NOMO-1 treated with DMSO at 0.1 percent for 48 hours (cell line): ENCODE measurements around the gene ITGA1.
"Not testable (repeated sequence)": the region's sequence is repeated elsewhere in the genome, so short reads cannot be mapped to it uniquely, and the experiment has no call there.

Experiments
- DNase-seq: peaks from one replicate; lab custom pipeline; 2025; ENCODE audit not compliant: unreplicated experiment; lab: John Stamatoyannopoulos, UW

ITGA1 gene

DNA sequence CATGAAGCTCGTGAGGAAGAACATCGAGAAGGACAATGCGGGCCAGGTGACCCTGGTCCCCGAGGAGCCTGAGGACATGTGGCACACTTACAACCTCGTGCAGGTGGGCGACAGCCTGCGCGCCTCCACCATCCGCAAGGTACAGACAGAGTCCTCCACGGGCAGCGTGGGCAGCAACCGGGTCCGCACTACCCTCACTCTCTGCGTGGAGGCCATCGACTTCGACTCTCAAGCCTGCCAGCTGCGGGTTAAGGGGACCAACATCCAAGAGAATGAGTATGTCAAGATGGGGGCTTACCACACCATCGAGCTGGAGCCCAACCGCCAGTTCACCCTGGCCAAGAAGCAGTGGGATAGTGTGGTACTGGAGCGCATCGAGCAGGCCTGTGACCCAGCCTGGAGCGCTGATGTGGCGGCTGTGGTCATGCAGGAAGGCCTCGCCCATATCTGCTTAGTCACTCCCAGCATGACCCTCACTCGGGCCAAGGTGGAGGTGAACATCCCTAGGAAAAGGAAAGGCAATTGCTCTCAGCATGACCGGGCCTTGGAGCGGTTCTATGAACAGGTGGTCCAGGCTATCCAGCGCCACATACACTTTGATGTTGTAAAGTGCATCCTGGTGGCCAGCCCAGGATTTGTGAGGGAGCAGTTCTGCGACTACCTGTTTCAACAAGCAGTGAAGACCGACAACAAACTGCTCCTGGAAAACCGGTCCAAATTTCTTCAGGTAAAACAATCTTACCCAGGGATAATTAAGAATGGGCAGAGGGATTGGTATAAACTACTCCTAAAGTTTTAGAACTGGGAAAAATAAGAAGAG lies 12.9 kb downstream of the ITGA1 start:
- DNase-seq: peak; percentile 24

DNA sequence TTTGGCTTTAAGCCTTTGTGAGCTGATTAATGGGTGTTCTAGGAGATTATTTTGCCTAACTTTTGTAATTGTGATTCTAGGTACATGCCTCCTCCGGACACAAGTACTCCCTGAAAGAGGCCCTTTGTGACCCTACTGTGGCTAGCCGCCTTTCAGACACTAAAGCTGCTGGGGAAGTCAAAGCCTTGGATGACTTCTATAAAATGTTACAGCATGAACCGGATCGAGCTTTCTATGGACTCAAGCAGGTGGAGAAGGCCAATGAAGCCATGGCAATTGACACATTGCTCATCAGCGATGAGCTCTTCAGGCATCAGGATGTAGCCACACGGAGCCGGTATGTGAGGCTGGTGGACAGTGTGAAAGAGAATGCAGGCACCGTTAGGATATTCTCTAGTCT lies 13.6 kb downstream of the ITGA1 start:
- DNase-seq: peak; percentile 23

DNA sequence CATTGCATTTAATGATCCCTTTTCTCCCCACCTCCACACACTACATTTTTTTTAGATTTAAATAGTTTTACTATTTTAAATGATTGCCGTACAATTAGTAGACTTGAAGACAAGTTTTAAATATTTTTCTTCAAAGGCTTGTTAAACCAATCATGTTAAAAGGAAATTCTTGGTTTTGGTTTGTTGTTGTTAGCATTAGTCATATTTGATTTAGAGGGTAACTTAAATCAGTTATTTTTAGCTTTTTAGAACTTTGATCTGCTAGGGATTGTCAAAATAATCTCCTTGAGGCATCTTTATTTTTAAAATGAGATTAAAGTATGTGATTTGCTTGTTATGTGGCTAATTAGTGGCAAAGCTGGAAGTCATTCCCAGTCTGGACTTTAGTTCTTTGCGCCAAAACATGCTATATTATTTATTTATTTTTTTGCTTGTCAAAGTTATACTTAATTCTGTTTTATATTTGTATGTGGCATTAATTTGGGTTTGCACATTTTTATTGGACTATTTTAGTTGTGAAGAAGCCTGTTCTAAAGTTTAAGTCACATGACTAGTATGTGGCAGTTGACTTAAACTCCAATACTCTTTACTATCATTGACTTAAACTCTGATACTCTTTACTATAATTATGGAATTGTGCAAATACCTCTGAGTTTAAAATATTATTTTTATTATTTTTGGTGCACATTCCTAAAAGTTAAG lies 14.7 kb downstream of the ITGA1 start:
- DNase-seq: no peak

DNA sequence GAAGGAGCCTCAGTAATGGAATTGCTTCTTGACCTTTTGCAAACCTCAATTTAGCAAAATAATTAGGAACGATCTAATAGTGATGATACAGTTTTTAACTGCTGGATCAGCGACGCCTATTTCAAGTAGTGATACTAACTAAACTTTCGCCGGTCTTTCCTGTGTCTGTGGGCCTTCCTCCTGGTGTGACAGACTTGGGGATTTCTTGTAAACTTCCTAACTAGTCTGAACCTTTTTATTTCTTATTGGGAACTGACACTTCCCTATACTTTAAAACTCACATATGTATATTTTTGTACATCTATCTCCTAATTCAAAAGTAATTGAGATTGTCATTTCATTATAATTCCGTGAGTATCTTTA lies 15.2 kb downstream of the ITGA1 start:
- DNase-seq: no peak

DNA sequence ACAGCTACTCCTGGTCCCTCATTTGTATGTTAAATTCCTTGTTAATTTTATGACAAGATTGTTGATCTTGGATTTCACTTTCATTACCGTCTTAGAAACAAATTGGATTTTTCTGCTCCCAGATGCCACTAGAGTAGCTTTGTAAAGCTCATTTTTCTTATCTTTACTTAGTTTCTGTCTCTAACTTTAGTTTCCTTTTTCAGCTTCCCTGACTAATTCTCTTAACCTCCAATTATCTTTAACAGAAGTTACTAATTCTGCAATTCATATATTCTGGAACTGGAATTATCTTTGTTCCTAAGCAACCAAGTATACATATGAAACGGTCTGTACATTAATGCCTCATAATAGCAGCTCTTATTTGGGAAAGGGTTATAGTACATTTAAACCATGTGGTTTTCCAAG lies 16.7 kb downstream of the ITGA1 start:
- DNase-seq: peak; percentile 60

DNA sequence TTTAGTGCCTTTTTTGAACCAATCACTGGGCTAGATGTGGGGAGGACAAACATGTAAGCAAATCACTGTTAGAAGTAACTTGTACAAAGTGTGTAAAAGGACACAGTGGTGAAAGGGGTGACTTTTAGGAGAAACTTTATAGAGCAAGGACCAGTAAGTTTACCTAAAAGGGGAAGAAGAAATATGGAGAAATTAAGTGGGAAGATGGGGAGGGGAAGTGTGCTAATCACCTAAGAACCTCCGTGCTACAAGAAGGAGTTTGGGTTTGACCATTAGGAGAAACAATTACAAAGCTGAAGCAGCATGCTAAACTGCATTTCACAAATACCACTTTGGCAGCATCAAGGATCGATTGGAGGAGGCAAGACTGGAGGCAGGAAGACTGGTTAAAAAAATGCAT lies 17.3 kb downstream of the ITGA1 start:
- peak; percentile 17 for DNase-seq

DNA sequence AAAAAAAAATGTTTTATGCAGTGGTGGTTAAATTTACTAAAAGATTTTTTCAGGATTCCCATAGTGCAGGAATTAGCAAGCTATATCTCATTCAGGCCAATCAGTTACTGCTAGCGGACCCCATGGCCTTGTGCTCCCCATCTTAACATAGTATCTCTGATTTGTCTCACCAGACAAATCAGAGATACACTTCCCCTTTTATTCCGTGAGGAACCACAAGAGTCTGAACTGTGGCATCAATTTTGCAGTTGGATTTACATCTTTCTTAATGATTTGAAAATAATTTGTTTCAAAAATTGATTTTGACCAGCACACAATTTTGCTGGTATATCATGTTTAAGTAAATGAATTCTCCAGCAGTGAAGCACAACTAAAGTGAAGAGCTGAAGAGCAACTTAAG lies 17.9 kb downstream of the ITGA1 start:
- peak; percentile 42 for DNase-seq

DNA sequence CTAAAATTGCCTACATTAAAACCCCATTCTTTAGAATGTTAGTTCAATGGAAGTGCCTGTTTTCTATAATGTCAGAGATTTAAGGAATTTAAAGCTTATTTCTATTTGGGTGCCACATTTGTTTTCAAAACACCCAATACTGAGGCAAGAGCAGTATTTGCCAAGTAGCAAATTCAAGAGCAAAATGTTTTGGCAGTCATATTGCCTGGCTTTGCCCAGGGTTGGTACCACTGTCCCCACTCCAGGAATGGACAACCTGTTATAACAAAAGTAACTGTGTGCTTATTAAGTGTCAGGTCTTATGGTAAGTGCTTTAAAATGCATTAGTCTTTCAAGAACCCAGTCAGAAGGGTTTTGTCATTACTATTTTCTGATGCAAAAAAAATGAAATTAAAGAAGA lies 19.3 kb downstream of the ITGA1 start:
- no peak for DNase-seq

DNA sequence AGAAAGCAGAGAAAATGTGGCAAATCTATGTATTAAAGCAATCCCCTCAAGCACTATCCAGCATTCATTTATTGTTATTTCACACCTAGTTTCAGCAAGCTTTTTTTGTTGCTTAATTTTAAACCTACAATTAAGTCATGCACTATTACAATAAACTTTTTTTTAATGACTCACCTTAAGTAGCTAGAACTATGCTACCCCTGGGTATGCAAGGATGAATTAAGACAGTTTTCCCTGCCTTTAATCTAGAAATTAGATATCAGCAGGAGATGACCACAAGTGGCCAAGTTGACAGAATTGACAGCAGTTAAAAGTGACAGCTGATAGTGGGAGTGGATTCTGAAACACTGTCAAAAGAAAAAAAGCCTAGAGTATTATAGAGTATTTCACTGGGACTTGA lies 20.0 kb downstream of the ITGA1 start:
- no peak for DNase-seq

DNA sequence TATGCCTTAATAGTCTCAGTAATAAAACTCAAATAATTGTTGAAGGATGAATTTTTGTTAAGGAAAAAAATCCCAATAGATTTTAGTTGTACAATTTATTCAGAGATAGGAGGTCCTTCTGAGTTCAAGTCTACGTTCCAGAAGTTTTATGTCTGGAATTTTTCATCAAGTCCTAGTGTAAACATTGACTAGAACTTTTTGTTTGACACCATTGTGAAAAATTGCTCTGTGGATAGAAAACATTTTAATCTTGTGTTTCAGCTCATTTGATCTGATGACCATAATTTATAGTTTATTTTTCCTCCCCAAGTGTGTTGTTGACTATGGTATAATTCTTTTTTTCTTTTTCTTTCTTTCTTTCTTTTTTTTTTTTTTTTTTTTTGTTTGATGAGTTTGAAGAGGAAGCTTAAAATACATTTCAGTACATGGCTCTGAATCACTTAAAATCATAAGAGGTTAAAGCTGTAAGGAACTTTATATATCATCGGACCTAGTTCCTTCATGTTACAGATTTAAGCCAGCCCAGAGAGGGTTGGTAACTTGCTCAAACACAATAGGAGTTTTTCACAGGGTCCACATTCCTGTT lies 20.7 kb downstream of the ITGA1 start:
- no peak for DNase-seq

DNA sequence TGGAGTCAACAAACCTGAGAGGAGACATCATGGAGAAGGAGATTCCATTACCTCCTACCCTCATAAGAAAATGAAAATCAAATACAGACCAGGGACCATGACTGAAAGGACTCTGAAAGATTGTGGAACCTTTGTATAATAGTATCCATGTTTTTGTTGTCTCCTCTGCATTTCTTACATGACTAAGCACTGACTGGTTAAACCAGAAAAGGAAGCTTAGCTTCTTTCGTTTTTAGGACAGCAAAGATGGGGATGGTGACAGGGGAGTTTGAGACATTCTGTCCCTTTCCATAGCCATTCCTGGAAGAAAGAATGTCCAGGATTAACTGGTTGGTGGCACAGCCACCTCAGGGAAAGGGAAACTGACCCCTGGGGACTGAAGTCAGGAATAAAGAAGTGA lies 22.2 kb downstream of the ITGA1 start:
- DNase-seq: peak; percentile 50

DNA sequence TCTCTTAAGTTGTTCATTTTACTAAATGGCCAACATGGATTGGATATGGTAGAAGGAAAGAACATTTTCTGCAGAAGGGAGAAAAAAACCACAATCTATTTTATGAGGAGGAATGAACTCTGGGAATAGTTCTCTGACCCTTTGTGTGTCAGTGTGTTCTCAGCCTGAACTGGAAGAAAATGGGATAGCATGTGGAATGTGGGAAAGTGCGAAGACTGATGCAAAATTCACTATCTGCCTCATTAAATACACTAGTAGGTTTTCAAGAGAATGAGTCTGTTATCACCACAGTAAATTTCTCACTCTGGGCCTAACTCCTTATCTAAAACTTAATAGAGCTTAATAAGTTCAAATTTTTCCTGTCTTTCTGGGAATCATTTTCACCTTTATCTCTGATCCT lies 22.7 kb downstream of the ITGA1 start:
- DNase-seq: no peak

DNA sequence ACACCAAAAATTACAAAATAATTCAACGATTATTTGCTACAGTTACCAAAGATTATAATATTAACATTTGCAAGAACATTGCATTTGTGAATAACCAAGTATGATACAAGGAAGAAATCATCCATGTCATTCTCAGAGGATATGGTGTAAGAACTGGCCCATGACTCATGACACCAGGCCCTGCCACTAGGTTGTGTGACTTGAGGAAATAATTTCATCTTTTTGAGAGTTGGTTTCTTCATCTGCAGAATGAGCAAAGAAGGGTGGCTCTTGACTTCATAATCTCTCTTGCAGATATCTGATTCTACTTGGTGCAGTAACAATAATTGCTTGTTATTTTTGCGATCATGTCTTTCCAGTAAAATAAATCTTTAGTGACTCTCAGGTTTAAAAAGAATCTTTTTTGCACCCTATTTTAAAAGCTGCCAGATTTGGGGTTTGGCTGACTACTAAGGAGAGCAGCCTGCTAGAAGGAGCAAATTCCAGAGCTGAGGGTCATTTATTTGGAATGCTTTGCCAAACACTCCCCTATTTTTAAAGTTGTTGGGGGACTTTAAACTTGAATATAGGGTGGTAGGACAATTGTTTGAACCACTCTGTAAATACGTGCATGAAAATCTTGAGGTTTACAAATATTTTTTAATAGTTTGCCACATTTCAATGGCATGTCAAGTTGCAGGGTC lies 23.5 kb downstream of the ITGA1 start:
- peak; percentile 91 for DNase-seq

DNA sequence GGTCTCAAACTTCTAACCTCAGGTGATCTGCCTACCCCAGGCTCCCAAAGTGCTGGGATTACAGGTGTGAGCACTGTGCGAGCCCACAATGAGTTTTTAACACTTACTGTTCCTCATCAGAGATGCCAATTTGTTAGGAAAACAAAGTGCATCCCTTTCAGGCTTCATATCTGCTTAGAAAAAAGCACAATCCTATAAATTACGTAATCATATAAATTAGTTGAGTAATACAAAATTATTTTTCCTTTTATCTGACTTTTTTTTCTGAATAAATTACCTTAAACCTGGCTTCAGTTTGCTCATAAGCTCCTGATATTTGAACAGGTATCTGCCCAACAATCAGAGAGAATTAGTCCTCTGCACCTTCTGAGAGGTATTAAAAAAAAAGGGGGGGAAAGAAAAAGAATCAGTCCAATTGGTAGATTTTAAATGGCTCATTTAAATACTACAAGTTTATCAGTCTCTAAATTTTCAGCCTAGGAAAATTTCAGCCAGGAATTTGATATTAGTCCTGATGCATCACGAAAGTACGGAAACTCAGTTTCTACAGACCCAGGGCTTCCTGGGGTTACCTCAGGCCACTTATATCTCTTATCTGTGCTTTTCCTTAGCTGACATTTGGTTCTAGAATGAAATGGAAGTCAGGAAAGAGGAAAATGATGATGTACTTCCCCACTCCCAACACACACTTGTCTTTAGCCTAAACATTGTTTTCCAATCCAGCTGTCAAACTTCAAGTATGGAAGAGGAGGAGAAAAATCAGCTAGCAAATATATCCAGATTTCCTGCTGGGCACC lies 26.8 kb downstream of the ITGA1 start:
- DNase-seq: no peak

DNA sequence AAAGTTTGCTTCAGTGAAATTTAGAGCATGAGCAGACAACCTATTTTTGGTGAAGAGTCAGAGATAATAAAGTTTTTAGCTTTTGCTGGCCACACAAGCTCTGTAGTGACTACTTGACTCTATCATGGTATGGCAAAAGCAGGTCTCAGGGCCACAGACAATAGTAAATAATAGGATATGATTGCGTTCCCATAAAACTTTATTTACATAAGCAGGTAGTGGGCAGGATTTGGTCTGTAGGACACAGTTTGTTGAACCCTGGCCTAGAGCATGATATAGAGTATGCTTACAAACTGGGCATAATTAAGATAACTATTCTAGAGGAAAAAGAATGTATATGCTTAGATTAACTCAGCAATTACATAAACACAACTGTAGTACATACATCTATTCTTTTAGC lies 30.1 kb downstream of the ITGA1 start:
- DNase-seq: no peak

DNA sequence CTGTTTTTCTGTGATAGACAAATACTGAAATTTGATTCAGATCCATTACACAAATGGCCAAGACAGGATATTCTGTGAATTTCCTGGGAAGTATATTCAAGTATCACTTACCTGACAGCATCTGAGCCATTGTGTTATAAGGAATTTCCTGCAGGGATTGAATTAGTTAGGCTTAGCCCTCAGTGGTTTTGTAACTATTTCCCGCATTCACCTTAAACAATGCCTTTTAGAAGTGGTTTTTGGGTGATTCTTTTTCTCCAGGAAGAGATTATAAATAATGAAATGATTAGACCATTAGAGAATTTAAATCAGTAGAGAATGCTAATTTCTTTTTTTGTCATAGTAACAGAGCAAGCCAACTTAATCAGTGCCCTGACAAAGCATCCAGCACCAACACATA lies 30.6 kb downstream of the ITGA1 start:
- no peak for DNase-seq

DNA sequence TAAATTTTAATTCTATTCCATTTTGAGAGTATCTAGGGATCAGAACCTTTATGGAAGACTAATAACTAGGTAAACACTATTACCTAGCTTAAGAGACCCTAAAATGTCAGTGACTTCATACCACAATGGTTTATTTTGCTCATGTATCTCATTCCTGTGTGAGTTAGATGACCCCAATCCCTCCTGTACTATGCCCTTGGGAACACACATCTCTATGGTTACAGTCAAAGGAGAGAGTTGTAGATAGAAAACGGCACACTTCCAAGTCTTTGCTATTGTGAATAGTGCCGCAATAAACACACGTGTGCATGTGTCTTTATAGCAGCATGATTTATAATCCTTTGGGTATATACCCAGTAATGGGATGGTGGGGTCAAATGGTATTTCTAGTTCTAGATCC lies 31.1 kb downstream of the ITGA1 start:
- DNase-seq: not testable (repeated sequence)

DNA sequence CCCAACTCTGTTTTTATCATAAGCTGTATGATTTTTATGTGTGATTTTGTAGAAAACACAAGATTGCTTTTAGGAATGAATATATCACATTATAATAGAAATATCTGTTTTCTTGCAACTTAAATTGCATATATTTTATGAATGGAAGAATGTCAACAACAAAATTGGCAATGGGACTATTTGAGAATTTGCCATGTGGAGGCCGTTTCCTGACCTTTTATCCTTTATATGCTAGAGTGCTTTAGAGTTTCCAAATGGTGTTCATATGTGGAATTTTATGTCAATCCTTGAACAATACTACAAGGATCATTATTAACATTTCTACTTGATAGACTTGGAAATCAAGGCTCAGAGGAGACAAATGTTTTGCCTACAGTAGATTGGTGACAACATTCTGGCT lies 34.2 kb downstream of the ITGA1 start:
- DNase-seq: no peak

DNA sequence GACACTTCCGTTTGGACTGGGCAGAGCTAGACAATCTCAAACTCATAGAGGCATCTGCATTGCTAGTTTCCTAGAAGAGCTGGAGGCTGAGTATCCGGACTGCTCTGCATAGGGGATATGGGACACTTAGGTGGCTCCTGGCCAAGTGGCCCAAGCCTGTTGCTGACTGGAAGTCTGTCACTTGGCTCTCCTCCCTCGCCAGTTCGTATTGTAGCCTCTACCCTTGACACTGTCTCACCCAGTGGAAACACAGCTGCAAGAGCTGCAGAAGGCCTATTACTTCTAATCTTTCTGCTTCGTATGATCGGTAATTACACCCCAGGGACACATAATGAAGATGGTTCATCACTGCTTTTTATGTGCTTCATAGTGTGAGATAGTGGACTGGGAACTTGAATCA lies 34.7 kb downstream of the ITGA1 start:
- DNase-seq: no peak

DNA sequence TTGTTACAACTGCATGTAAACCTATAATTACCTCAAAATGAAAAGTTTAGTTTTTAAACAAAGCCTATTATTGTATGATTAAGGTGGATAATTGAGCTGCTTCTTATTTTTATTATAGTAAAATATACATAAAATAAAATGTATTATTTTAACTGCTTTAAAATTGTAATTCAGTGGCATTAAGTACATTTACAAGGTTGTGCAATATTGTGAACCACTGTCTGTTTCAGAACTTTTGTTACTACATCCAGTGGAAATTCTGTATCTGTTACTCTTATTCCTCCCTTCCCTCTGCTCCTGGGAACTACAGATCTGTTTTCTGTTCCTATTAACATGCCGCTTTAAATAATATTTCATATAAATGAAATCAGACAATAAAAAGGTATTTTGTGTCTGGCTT lies 37.1 kb downstream of the ITGA1 start:
- no peak for DNase-seq

DNA sequence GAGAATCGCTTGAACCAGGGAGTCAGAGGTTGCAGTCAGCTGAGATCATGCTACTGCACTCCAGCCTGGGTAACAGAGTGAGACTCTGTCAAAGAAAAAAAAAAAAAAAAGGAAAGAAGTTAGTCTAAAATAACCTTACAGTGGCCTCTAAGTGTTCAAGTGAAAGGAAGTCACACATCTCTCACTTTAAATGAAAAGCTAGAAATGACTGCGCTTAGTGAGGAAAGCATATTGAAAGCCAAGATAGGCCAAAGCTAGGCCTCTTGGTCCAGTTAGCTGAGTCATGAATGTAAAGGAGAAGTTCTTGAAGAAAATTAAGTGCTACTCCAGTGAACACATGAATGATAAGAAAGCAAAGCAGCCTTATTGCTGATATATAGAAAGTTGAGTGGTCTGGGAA lies 38.1 kb downstream of the ITGA1 start:
- peak; percentile 71 for DNase-seq
